GM18498 (cell line): Measurements from ENCODE around the gene FAM200B.
"Not testable (repeated sequence)": the region's sequence is repeated elsewhere in the genome, so short reads cannot be mapped to it uniquely, and the experiment has no call there.

ENCODE experiments used
- ATAC-seq: cut with Tn5 transposase; IDR thresholded peaks from one replicate; pipeline ENCODE4 v1.9.1; 2021; ENCODE audit warnings: mild to moderate bottlenecking, moderate library complexity; ENCODE audit not compliant: unreplicated experiment

Gene FAM200B

DNA sequence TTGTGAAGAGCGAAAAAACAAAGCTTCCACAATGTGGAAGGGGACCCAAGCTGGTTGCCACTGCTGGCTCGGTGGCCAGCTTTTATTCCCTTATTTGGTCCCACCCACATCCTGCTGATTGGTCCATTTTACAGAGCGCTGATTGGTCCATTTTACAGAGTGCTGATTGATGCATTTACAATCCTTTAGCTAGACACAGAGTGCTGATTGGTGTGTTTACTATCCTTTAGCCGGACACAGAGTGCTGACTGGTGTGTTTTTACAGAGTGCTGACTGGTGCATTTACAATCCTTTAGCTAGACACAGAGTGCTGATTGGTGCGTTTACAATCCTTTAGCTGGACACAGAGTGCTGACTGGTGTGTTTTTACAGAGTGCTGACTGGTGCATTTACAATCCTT lies 51.4 kb downstream of the FAM200B start:
- ATAC-seq: not testable (repeated sequence)

GRCh38 chr4:15735536-15735935 lies 53.9 kb downstream of the FAM200B start:
- no peak for ATAC-seq

DNA sequence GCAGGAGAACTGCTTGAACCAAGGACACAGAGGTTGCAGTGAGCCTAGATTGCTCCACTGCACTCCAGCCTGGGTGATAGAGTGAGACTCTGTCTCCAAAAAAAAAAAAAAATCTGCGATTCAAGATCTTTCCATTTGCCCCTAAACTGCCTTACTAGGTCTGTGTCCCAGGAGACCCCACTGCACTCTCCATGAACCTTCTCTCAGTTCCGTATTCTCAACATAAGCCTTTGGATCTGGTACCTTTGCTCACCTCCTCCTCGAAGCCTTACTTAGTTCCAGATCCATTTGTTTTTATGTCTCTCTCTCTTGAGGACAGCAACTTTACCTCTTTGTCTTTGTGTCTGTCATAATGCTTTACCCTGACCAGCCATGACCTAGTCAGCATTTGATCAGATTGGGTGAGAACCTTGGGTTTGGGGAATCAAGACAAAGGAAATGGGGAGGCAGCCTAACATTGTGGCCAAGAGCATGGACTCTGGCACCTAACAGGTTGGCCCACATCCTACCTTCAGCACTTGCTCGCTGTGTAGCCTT lies 55.0 kb downstream of the FAM200B start:
- ATAC-seq: no peak

- no peak for ATAC-seq
These were observed 55.6 kb downstream of the FAM200B start for GRCh38 chr4:15737255-15737654.

DNA sequence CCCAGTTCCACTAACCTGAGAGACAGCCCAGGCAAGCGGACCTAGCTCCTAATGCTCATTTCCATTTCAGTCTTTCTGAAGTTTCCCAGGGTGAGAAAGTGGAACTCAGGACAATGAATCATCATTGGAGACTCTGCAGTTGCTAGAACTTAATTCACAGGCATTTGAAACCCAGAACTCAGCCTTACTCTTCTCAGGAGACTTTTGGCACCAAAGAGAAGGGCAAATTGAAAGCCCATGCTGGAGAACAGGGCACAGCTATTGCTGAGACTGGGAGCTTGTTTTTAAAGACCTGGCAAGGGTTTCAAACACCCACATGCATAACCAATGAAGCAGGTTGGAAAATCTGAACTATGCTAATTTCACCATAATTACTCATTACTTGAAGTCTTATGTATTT lies 57.2 kb downstream of the FAM200B start:
- ATAC-seq: no peak
